Endothelial cell of umbilical vein (primary cell): ENCODE data around the gene RNLS. TPM values are rescaled to one million over a fixed set of nuclear protein-coding genes. Genes with fewer than 3 reads are reported as not detected.

Source experiments
- BruUV-seq: library from RNA; stranded (reverse); fragments of 400-500 nt; replicated peaks from 2 replicates; lab custom pipeline; 2021; lab: Mats Ljungman, UMichigan
- CTCF ChIA-PET: fragments of 300-600, 350-600 bp; sonication (Branson Sonifier 250); formaldehyde crosslinking; loops from one replicate; lab custom pipeline; 2021; ENCODE audit warnings: antibody characterized with exemption, inconsistent platforms; lab: Charles Lee
- POLR2A ChIA-PET: fragments of 300-600, 350-600 bp; sonication (Branson Sonifier 250); formaldehyde crosslinking; loops from one replicate; lab custom pipeline; 2021; ENCODE audit warnings: antibody characterized with exemption, inconsistent platforms; lab: Charles Lee
- DNase-seq: peaks from one replicate; pipeline ENCODE4 v3.0.0-alpha.2; 2011; ENCODE audit warnings: low read depth, low spot score
- FAIRE-seq: peaks from 2 replicates; lab custom pipeline; 2011; peaks lifted over from hg19 to GRCh38; lab: Jason Lieb, UNC
- H2AFZ ChIP-seq: 2 replicates; pipeline ENCODE4 v1.6.0; 2012; ENCODE audit warnings: low read depth, low read length, control low read depth, inconsistent platforms
- H3K27ac ChIP-seq: 2 replicates; pipeline ENCODE4 v1.5.1; 2011; ENCODE audit warnings: low read depth, mild to moderate bottlenecking, control low read depth, low read length, moderate library complexity; ENCODE audit not compliant: insufficient read depth
- H3K27me3 ChIP-seq, 2 experiments: 2 replicates each; pipeline versions ENCODE4 v1.6.0 to v1.6.1; 2011; ENCODE audit warnings: low read length in 2 of 2, mixed read lengths in 1 of 2; ENCODE audit not compliant: control insufficient read depth in 2 of 2, insufficient read depth in 2 of 2
- H3K36me3 ChIP-seq, 2 experiments: 2 replicates in 1 of 2; 3 replicates in 1 of 2; pipeline ENCODE4 v1.5.1; 2011; ENCODE audit warnings: low read length in 2 of 2, mild to moderate bottlenecking in 1 of 2, moderate library complexity in 1 of 2; ENCODE audit not compliant: control insufficient read depth in 2 of 2, insufficient read depth in 2 of 2; ENCODE audit errors: extremely low read depth in 1 of 2
- H3K4me1 ChIP-seq: 3 replicates; pipeline ENCODE4 v1.5.1; 2011; ENCODE audit warnings: mild to moderate bottlenecking, low read length; ENCODE audit not compliant: control insufficient read depth, insufficient read depth; ENCODE audit errors: extremely low read depth
- H3K4me2 ChIP-seq: 2 replicates; pipeline ENCODE4 v1.6.1; 2011; ENCODE audit warnings: low read length, control low read depth, mixed read lengths; ENCODE audit not compliant: insufficient read depth
- H3K4me3 ChIP-seq, 3 experiments: fragments of 200-600 bp in 1 of 3; sonication (generic), shearing (Covaris generic) in 1 of 3; replicated peaks in 1 of 3; 2 replicates each; pipeline ENCODE4 v1.5.1; 2011 to 2016; ENCODE audit warnings: control low read depth in 3 of 3, low read length in 3 of 3, mild to moderate bottlenecking in 2 of 3, inconsistent platforms in 1 of 3, low read depth in 1 of 3, moderate library complexity in 1 of 3; ENCODE audit not compliant: insufficient read depth in 1 of 3
- H3K79me2 ChIP-seq: 2 replicates; pipeline ENCODE4 v1.6.0; 2012; ENCODE audit warnings: low read length, inconsistent platforms; ENCODE audit not compliant: control insufficient read depth, insufficient read depth
- H3K9ac ChIP-seq: replicated peaks from 2 replicates; pipeline ENCODE3; 2011; ENCODE audit warnings: low read length, control low read depth; ENCODE audit not compliant: insufficient read depth; ENCODE audit errors: extremely low read depth
- H3K9me1 ChIP-seq: replicated peaks from 3 replicates; pipeline ENCODE4 v1.6.0; 2011; ENCODE audit warnings: mild to moderate bottlenecking, low read length; ENCODE audit not compliant: control insufficient read depth, insufficient read depth; ENCODE audit errors: extremely low read depth
- H3K9me3 ChIP-seq: replicated peaks from 2 replicates; pipeline ENCODE4 v1.5.1; 2012; ENCODE audit warnings: low read length, inconsistent platforms; ENCODE audit not compliant: control insufficient read depth, insufficient read depth
- H4K20me1 ChIP-seq: replicated peaks from 2 replicates; pipeline ENCODE3; 2011; ENCODE audit warnings: mild to moderate bottlenecking, low read length; ENCODE audit not compliant: control insufficient read depth, insufficient read depth; ENCODE audit errors: extremely low read depth
- EZH2 ChIP-seq: IDR thresholded peaks from 2 replicates; pipeline ENCODE4 v1.6.1; 2012; ENCODE audit warnings: borderline replicate concordance, low read depth, mild to moderate bottlenecking, moderate library complexity, low read length, inconsistent platforms; ENCODE audit not compliant: severe bottlenecking
- FOS ChIP-seq: IDR thresholded peaks from 2 replicates; pipeline ENCODE4 v1.6.1; 2011; ENCODE audit warnings: mild to moderate bottlenecking, low read length, moderate library complexity, borderline replicate concordance; ENCODE audit not compliant: insufficient read depth
- GATA2 ChIP-seq: IDR thresholded peaks from 2 replicates; pipeline ENCODE4 v1.7.0; 2011; ENCODE audit warnings: low read depth, mild to moderate bottlenecking, moderate library complexity, mixed read lengths, low read length; ENCODE audit not compliant: insufficient read length, insufficient read depth
- JUN ChIP-seq: IDR thresholded peaks from 2 replicates; pipeline ENCODE4 v1.6.1; 2011; ENCODE audit warnings: borderline replicate concordance, low read depth; ENCODE audit not compliant: insufficient read length, insufficient read depth
- MYC ChIP-seq: IDR thresholded peaks from one replicate; pipeline ENCODE4 v1.6.1; 2011; ENCODE audit warnings: mild to moderate bottlenecking, low read depth, low read length
- POLR2A ChIP-seq: IDR thresholded peaks from 2 replicates; pipeline ENCODE4 v1.6.1; 2012; ENCODE audit warnings: low read depth, mild to moderate bottlenecking, control low read depth, low read length
- POLR2AphosphoS5 ChIP-seq: IDR thresholded peaks from 2 replicates; pipeline ENCODE4 v1.6.1; 2012; ENCODE audit warnings: low read depth, mild to moderate bottlenecking, control low read depth, low read length, moderate library complexity; ENCODE audit not compliant: insufficient read depth
- dilution Hi-C: fragments of 300-500 bp; cut with MboI; formaldehyde crosslinking; loops from one replicate; pipeline ENCODE4 v1.15.0; 2019; ENCODE audit warnings: low sequenced_read_pairs; ENCODE audit not compliant: extremely low pct_ligation_motif_present
- intact Hi-C: fragments of 100-400 bp; cut with micrococcal nuclease; formaldehyde crosslinking; loops from one replicate; pipeline ENCODE4 v1.10.0; 2022
- polyA plus RNA-seq, 4 experiments: library from polyadenylated mRNA; depleted of rRNA in 3 of 4; stranded (reverse) in 3 of 4; unstranded in 1 of 4; fragments of >200 nt; gene quantifications; 2 replicates each; pipeline versions ENCODE4 v1.2.1 to v1.2.3, GENCODE V29; 2011 to 2012; ENCODE audit warnings: missing spikeins in 1 of 4
- total RNA-seq: library from RNA; stranded (reverse); gene quantifications from 2 replicates; pipeline ENCODE4 v1.2.3, GENCODE V29; 2021
- TF ChIP-seq, protein P1 (sequence below): IDR thresholded peaks from 2 replicates; pipeline ENCODE4 v1.6.1; 2011; ENCODE audit not compliant: insufficient read depth, insufficient read length
- TF ChIP-seq, protein P2 (sequence below), 2 donors: IDR thresholded peaks; 1 replicate in 1 of 2; 2 replicates in 1 of 2; pipeline ENCODE4 v1.5.1; 2011; ENCODE audit warnings: low read length in 2 of 2, mild to moderate bottlenecking in 2 of 2, moderate library complexity in 2 of 2, control low read depth in 1 of 2, inconsistent platforms in 1 of 2, low read depth in 1 of 2; ENCODE audit not compliant: insufficient read depth in 1 of 2; ENCODE audit errors: extremely low read depth in 1 of 2

The RNLS gene
- total and polyA plus RNA-seq, 2 donors (not counting 3 experiments of a cell fraction or from before 2014, with no cell fraction given): 2.5 to 4.6 TPM

DNA sequence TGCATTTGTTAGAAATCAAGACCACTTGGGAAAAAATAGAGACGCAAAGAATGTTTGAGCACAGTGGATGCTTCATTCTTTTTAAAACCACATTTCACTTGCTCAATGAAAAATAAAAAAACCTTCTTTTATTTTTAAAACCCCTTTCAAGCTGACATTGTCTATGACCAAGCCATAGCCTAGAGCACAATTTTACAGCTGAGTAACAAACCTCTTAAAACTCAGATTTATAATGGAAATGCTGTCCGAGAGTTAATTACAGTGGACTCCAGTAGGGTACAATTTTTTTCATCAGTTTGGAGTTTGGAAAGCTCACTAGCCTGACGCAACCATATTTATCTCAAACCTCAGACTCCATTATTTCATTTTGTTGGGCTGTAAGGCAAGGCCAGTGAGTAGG lies 116.3 kb downstream of the RNLS start:
- no peaks in the 10 kb centered on the region for H3K9me3 ChIP-seq
- DNase-seq (no peak), FAIRE-seq (no peak)
- H3K4me2 ChIP-seq: no peak overlapping the region
- no peaks in the 10 kb centered on the region for H3K36me3 ChIP-seq
- TF ChIP-seq, protein P1, sequence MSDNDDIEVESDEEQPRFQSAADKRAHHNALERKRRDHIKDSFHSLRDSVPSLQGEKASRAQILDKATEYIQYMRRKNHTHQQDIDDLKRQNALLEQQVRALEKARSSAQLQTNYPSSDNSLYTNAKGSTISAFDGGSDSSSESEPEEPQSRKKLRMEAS: no peak
- TF ChIP-seq FOS (no peak), GATA2 (no peak), JUN (no peak), POLR2AphosphoS5 (no peak), EZH2 (no peak), POLR2A (no peak), MYC (no peak)
- TF ChIP-seq, protein P2, sequence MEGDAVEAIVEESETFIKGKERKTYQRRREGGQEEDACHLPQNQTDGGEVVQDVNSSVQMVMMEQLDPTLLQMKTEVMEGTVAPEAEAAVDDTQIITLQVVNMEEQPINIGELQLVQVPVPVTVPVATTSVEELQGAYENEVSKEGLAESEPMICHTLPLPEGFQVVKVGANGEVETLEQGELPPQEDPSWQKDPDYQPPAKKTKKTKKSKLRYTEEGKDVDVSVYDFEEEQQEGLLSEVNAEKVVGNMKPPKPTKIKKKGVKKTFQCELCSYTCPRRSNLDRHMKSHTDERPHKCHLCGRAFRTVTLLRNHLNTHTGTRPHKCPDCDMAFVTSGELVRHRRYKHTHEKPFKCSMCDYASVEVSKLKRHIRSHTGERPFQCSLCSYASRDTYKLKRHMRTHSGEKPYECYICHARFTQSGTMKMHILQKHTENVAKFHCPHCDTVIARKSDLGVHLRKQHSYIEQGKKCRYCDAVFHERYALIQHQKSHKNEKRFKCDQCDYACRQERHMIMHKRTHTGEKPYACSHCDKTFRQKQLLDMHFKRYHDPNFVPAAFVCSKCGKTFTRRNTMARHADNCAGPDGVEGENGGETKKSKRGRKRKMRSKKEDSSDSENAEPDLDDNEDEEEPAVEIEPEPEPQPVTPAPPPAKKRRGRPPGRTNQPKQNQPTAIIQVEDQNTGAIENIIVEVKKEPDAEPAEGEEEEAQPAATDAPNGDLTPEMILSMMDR (IDR thresholded peaks at IDR 0.05; ENCODE audit: extremely low read depth in 1 of 2, insufficient read depth in 1 of 2, low read depth in 1 of 2, low read length in 2 of 2): no peak
- no peaks in the 10 kb centered on the region for H3K4me1 ChIP-seq
- H3K27me3 ChIP-seq: no peaks in the 10 kb centered on the region
- H2AFZ ChIP-seq: no peak overlapping the region
- no peak overlapping the region for H3K9ac ChIP-seq
- ChIA-PET POLR2A (no interaction called here), CTCF (interaction anchor here (1.0 kb wide), 2 partner anchors 52 to 116 kb away, joined by 3 read pairs; partner anchors contain the start of gene RNLS)
- no TSS peak for BruUV-seq
- no peak overlapping the region for H3K27ac ChIP-seq
- intact Hi-C loops: no loop called here
- H3K4me3 ChIP-seq: no peak overlapping the region
- H4K20me1 ChIP-seq: no peaks in the 10 kb centered on the region
- H3K9me1 ChIP-seq: no peaks in the 10 kb centered on the region
- H3K79me2 ChIP-seq: no peaks in the 10 kb centered on the region
- dilution Hi-C loops: no loop called here
